K562 (cell line): ENCODE data around the gene PGM3. TPM values are rescaled to one million over a fixed set of nuclear protein-coding genes. Genes with fewer than 3 reads are reported as not detected.

ENCODE experiments used
- ARID4B ChIP-seq: sonication (generic); formaldehyde crosslinking; IDR thresholded peaks from 2 replicates; pipeline ENCODE4 v1.8.0; 2022; ENCODE audit warnings: mild to moderate bottlenecking, missing genetic modification reagents
- JUND ChIP-seq, 2 experiments: IDR thresholded peaks; 2 replicates in 1 of 2; 3 replicates in 1 of 2; pipeline ENCODE4 v1.6.1; 2011; ENCODE audit warnings: borderline replicate concordance in 2 of 2, low read depth in 2 of 2, low read length in 2 of 2, improper control_type of control experiment in 1 of 2, missing biosample characterization in 1 of 2, missing genetic modification characterization in 1 of 2, missing genetic modification reagents in 1 of 2
- POLR2A ChIP-seq: fragments of 450-650 bp; conservative IDR thresholded peaks from 2 replicates; pipeline ENCODE4 v1.6.1; 2016
- RBM22 ChIP-seq: fragments of 200-400 bp; formaldehyde crosslinking; IDR thresholded peaks from 2 replicates; pipeline ENCODE4 v1.6.1; 2018; ENCODE audit warnings: low read length, low read depth; ENCODE audit not compliant: poor library complexity, severe bottlenecking
- polyA plus RNA-seq, 8 experiments: library from polyadenylated mRNA; depleted of rRNA in 4 of 8; stranded (reverse) in 5 of 8; unstranded in 3 of 8; fragments of >200 nt; fragmentation: Nextera tagmentation in 2 of 8; fragmentation: Illumina TruSeq in 1 of 8; extraction: Ambion mirVana in 2 of 8; extraction: Trizol in 1 of 8; gene quantifications; 2 replicates each; pipeline versions ENCODE4 v1.2.1 to v1.2.3, GENCODE V29; 2011 to 2014; ENCODE audit warnings: inconsistent platforms in 1 of 8, missing spikeins in 1 of 8
- total RNA-seq, 7 experiments: library from RNA; depleted of rRNA in 6 of 7; stranded (reverse); fragments of >200 nt in 6 of 7; fragmentation: Illumina TruSeq in 2 of 7; extraction: Trizol in 2 of 7; gene quantifications; 2 replicates each; pipeline versions ENCODE4 v1.2.1 to v1.2.3, GENCODE V29; 2011 to 2021; ENCODE audit warnings: low replicate concordance in 1 of 7
- TF ChIP-seq, protein P1 (sequence below): fragments of 450-650 bp; IDR thresholded peaks from 2 replicates; pipeline ENCODE4 v1.6.1; 2016; ENCODE audit warnings: antibody characterized with exemption

Gene PGM3
- total and polyA plus RNA-seq, 9 of the 15 experiments (the other 6 are each of a cell fraction or from before 2014, with no cell fraction given) = 19.1 to 107 (median 50.5) TPM

DNA sequence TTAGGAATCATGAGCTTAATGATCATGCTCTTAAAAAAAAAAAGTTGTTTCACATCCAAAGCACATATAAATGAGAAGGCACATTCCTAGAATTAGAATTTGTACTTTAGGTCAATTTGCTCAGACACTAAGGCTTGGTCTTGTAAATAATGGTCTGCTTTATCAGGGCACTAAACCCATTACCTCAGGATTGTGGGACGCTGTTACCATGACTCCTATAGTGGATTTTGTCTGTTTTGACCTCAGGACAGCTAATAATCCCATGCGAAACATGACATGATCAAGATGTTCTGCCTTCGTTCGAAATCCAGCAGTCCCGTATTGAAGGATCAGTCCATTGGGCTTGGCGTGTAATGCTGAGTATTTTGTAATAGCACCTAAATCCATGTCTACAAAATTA is 2.4 kb downstream of the PGM3 start (continued):
- TF ChIP-seq ARID4B (CRISPR knock-in tag) (no peak), RBM22 (no peak), POLR2A (no peak), JUND (IDR thresholded peaks at IDR 0.05; ENCODE audit: borderline replicate concordance, low read depth, low read length) (no peak), JUND (tag; IDR thresholded peaks at IDR 0.05; ENCODE audit: borderline replicate concordance, low read depth, low read length) (no peak)
- TF ChIP-seq, protein P1, sequence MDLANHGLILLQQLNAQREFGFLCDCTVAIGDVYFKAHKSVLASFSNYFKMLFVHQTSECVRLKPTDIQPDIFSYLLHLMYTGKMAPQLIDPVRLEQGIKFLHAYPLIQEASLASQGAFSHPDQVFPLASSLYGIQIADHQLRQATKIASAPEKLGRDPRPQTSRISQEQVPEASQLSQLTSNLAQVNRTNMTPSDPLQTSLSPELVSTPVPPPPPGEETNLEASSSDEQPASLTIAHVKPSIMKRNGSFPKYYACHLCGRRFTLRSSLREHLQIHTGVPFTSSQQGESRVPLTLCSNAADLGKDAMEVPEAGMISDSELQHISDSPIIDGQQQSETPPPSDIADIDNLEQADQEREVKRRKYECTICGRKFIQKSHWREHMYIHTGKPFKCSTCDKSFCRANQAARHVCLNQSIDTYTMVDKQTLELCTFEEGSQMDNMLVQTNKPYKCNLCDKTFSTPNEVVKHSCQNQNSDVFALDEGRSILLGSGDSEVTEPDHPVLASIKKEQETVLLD = no peak
